GM19452 (cell line): ENCODE data around the gene PIGN.
"Not testable (repeated sequence)": the region's sequence is repeated elsewhere in the genome, so short reads cannot be mapped to it uniquely, and the experiment has no call there.

Experiments used
- ATAC-seq: cut with Tn5 transposase; IDR thresholded peaks from one replicate; pipeline ENCODE4 v1.9.1; 2021; ENCODE audit not compliant: unreplicated experiment

Gene PIGN

DNA sequence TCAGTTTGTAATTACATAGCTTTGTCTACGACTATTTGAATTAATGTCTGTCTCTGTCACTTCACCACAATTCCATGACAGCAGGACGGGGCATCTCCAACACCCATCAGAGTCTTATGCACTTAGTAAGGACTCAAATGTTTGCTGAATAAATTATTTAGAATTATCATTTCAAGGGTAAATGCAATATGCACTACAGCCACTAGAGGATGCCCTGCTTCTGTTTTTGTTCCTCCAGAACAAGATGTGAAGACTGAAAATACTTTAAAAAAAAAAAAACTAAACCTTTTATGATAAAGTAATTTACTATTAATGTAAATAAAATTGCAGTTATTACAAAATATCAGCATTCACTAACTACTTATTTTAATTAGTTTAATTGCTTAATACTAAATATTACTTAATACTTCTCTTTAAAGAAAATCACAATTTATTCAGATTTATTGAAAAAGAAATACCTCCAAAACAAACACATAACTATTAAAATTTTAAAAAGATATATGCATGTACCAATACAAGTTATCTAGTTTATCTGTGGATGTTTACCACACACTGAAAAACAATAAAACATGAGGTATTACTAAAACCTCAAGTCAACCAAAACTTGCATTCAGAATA lies 3.2 kb downstream of the PIGN start:
- ATAC-seq: no peak

DNA sequence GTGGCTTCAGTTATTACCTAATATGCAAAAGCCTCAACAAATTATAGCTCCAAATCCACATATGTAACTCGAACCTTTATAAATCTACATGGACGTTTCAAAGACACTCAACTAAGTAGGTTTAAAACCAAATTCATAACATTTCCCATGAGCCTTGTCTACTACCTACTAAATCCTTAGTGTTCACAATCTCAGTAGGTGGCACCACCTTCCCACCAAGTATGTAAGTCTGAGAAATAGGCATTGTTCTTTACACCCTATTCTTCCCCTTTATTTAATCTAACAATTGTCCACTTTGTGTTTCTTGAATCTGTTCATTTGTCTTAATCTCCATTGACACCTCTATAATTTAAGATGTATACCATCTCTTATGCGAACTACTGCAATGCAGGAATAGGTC lies 4.6 kb downstream of the PIGN start:
- ATAC-seq: no peak

DNA sequence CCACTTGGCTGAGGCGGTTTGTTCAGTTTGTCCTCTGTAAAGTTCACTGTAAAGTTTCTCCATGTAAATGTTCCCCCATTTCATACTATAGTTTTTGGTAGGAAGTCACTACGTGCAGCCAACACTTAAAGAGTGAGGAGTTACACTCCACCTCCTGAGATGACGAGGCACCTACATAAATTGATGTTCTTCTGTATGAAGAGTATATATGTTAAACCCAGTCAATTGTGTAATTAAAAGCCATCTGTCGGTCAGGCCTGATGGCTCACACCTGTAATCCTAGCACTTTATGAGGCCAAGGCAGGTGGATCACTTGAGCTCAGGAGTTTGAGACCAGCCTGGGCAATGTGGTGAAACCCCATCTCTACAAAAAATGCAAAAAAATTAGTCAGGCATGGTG lies 7.6 kb downstream of the PIGN start:
- no peak for ATAC-seq

DNA sequence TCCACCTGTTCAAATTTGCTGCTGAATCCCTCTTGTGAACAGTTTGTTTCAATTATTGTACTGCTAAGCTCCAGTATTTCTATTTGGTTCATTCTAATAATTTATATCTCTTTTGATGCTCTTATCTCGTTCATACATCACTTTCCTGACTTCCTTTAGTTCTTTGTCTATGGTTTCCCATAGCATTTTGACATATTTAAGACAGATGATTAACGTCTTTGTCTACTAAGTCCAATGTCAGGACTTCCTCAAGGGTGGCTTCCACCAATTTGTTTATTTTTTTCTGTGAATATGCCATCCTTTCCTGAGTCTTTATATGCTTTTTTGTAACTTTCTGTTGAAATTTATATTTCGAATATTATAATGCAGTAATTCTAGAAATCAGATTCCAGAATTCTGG lies 9.6 kb downstream of the PIGN start:
- no peak for ATAC-seq

DNA sequence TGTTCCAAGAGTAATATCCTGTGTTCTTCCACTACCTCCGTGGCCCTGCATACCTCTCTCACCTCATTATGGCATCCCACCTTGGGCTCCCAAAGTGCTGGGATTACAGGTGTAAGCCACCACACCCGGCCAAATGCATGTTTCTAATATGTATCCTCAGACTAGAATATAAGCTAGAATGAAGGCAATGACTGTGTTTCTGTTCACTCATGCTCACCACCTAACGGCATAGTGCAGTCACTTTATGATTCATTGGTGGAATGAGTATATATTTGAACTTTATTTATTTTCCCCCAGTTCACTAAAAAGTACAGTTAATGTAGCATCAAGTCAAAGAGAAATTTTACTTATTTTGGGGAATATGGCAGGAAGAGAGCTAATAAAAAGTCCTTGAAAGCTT lies 11.3 kb downstream of the PIGN start:
- no peak for ATAC-seq

DNA sequence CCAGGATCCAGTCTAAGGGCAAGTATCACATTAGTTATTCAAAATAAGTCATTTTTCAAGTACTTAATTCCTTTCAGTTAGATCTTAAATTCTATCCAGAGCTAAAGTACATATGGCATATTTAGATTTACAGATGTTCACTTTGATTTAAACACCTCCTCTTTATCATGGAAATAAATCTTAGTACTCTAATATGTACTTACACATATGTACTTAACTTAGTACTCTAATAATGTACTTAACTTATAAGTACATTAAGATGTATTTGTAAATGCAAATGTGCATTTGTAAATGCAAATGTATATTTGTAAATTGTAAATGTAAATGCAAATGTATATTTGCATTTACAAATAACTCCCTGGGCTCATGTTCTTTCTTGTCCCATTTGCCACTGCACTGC lies 14.6 kb downstream of the PIGN start:
- ATAC-seq: no peak

DNA sequence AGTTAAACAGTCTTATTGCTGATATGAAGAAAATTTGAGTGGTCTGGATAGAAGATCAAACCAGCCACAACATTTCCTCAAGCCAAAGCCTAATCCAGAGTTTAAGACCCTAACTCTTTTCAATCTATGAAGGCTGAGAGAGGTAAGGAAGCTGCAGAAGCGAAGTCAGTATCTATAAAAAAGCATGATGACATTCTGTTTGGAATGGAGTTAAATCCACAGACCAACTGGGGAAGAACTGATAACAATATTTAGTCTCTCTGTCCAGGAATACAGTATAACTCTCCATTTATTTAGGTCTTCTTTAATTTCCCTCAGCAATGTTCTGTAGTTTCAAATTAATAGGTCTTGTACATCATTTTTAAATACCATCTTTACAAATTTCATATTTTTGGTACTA lies 16.0 kb downstream of the PIGN start:
- no peak for ATAC-seq

DNA sequence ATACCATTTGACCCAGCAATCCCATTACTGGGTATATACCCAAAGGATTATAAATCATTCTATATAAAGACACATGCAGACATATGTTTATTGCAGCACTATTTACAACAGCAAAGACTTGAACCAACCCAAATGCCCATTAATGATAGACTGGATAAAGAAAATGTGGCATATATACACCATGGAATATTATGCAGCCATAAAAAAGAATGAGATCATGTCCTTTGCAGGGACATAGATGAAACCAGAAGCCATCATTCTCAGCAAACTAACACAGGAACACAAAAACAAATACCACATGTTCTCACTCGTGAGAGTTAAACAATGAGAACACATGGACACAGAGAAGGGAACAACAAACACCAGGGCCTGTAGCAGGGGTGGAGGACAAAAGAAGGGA lies 20.3 kb downstream of the PIGN start:
- ATAC-seq: not testable (repeated sequence)

DNA sequence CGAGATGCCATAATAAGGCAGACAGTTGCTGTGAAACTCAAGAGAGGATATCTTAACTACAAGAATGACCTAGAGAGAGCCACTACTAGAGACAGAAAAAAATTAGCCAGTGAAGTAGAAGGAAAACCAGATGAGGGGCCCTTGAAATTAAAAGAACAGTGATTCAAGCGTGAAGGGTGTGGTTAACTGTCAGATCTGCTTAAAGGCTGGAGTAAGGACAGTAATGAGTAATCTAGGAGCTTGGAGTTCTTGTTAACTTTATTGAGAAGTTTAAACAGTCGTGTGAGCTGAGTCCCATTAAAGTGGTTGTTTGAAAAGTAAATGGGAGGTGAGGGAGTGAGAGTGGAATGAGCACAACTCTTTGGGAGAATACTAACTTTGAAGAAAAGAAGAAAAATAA lies 21.3 kb downstream of the PIGN start:
- ATAC-seq: no peak

DNA sequence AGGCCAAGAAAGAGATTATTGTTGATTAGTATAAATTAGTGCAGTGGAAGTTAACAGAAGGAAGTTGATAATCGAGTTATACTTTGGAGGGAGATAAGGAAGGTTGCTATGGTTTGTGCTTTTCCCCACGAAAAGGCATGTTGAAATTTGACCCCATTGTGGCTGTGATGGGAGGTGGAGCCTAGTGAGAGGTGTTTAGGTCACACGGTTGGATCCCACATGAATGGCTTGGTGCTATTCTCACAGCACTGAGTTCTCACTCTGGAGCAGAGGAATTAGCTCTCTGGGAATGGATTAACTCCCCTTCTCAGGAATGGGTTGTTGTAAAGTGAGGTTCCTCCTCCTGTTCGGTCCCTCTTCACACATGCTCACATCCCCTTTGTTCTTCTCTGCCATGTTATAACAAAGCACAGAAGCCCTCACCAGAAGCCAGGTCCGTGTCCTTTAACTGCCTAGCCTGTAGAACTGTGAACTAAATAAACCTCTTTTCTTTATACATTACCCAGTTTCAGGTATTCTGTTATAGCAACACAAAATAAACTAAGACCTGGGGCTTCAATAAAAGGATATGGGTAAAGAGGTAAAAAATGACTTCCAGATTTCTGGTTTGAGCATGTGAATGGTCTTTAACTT lies 21.9 kb downstream of the PIGN start:
- ATAC-seq: no peak

DNA sequence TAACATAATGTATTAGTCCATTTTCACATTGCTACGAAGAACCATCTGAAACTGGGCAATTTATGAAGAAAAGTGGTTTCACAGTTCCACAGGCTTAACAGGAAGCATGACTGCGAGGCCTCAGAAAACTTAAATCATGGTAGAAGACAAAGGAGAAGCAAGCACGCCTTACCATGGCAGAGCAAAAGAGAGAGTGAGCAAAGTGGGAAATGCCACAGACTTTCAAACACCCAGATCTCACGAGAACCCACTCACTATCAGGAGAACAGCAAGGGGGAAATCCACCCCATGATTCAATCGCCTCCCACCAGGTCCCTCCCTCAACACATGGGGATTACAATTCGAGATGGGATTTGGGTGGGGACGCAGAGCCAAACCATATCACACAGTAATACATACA lies 22.5 kb downstream of the PIGN start:
- ATAC-seq: no peak

DNA sequence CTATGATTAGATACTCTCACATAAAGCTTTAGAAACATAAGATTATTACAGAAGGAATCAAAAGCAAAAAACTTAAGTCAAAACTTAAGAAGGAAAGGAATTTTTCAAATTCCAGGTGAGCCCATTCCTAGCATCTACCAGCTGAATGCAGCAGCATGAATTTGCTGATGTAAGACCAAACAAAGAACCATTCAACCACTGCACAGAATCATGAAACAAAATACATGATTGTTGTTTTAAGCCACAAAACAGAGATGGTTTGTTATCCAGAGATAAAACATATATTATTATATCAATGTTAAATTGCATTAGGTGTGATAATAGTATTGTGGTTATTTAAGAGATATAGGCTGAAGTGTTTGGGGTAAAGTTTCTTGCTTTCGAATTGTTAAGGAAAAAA lies 29.0 kb downstream of the PIGN start:
- no peak for ATAC-seq

DNA sequence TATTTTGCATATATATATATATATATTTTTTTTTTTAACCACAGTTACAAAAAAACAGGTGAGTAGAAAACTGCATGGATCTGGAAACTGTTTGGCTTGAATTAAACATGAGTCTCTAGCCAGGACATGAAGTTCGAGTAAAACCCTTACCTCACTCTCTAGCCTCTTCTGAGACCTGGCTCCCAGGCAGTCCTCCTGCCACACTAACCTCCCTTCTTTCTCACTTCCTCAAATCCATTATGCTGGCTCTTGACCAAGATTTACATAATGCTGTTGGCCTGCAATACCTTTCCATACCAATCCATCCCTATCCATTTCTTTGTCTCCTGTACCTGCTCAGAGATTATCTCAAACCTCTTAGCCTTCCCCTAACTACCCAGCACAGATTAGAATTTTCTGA lies 34.0 kb downstream of the PIGN start:
- peak; percentile 83 for ATAC-seq

DNA sequence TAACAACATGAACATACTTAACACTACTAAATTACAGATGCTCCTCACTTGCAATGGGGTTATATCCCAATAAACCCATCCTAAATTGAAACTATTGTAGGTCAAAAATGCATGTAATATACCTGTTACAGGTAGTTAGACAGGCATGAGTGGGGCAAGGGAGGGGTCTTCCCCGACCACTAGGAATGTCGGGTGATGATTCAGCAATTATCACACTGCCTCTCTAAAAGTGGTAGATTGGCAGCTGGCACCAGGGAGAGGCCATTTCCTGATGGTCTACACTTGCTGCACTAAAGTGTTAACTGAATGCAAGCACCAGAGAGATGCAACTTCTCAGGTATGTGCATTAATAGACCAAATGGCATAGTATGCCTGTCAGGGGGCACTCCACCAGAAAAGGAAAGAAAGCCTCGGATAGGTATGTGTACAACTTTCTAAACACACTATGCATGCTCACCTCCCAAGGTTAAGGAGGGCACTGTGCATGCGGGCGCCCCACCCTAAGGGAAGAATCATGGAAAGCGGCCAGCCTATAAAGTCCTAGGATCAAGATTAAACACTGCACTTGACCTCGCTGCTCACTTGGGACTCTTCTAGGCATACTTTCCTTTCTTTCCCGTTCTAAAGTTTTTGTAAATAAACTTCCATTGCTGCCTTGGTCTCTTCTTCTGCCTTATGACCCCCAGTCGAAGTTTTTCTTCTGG lies 35.6 kb downstream of the PIGN start:
- no peak for ATAC-seq

DNA sequence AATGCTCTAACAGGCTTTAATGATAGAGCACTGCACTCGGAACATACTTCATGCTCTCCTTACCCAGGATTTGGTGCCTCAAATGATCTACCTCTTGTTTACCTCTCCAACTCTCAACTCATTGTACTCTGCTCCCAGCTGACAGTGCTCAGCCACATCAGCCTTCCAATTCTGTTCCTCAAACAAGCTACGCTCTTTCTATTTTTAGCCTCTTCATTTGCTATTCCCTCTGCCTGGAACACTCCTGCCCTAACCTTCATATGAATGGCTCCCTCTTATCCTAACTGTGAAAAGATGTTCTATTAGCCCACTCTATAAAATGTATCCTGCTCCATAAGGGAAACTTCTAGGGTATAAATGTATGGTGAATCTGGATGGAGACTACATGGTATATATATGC lies 42.5 kb downstream of the PIGN start:
- ATAC-seq: no peak

DNA sequence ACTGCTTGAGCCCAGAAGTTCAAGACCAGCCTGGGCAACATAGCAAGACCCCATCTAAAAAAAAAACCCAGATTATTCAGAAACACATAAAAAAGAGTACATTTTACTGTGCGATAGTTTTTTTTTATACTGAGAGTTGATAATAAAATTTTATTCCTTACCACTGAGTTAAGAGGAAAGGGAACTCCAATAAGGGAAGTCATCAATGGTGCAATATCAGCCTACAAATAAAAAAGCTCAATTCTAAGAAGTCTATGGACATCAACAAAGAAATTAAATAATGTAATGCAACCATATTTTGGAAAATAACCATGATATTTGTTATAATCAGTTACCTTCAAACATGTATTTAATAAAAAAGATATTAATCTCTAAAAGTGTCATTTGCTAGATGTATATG lies 46.6 kb downstream of the PIGN start:
- no peak for ATAC-seq

DNA sequence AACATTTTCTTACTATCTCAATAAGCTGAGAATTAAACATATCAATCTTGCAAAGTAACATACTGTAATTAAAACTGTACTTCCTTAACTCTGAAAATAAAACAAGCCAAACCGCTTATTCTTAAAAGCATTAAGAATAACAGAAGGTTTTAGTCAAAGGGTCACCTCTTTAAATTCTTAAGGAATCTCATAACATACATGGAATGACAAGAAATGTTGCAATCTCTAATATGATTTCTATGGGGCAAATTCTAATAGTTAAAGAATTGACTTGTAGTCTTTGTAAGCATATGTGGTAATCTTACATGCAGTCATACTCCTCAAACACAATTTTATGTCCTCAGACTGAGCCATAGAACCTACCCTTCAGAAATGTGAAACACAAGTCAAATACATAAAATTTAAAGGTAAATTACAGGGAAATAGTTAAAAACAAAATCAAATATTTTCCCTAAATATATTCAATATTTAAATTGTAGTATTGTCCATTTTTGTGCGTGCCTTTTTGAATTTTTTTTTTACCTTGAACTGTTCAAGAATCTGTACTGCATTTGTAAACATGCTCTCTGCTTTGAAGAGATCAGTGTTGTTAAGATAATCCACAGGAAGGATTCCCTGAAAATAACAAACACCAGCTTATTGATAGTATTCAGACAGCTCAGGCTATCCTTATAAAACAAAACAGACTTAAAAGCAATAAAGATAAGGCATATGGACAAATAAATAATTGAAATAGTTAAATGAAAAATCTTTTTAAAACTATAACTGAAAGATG lies 48.2 kb downstream of the PIGN start:
- no peak for ATAC-seq

DNA sequence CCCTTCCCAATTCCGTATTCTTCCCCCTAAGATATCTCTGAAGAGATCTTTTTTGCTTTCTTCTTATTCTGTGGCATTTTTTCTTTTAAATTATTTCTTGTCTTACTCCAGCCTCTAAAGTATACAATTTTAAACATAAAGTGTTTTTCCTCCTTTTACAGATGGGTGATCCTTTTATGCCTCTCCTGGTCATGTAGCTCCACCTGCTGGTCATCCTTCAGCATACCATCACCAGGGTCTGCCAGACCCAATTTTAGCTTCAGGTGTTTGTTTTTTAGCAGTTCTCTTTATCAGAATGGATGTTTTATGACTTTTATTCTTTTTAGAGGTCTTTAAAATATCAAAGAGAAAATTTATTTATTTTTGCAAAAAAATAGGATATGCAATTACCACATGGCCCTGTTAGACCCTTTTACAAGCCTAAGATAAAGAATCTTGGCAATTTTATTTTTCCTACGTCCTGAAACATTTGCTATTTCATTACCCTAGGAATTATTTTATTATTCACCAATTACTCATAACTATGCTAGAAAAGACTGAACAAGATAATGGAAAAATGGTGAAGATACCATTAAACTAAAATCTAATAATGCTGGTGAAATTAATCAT lies 55.5 kb downstream of the PIGN start:
- ATAC-seq: peak; percentile 78

DNA sequence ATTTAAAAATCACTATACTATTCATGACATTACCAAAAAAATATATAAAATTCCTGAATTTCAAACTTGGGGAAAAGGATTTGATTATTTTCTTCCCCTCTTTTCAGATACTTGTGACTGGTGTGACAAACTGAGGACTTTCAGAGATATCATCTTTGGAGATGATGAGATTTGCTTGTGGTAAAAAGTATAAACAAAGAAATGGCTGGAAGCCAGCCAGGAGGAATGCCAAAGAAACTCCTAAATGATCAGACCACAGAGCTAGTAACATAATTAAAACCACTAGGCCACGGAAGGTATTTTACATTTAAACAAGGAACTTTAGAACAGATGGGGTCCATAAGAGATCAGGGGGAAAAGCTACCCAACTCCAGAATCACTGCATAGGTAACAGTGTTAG lies 58.7 kb downstream of the PIGN start:
- no peak for ATAC-seq

DNA sequence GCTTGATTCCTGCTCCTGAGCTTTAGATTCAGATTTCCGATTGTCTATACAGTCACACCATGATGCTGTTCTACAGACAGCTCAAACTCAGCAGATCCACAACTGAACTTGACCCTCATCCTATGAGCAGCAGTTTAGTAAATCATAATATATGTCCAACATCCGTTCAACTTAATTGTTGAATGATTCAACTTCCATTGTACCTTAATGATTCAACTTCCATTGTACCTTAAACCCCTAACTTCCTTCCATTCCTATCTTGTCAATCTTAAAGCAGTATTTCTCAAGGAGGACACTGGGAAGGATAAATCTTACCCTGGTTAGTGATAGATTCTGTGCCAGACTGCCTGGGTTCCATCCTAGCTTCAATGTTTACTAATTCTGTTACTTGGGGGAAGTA lies 60.1 kb downstream of the PIGN start:
- no peak for ATAC-seq

DNA sequence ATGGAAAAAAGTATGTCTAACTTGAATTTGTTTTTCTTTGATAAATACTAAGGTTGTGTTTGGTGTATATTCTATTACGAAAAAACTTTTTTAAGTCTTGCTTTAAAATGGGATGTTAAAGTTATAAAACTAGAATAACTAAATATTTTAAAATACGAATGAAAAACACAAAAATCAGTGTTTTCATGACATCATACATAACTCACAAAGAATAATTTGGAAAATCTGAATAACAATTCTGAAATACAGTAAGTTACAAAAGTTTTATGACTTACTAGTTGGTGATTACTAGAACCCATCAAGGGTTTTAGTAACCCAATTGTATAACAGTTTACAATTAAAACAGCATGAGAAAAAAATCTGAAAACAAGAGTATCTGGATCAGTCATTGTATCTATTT lies 61.2 kb downstream of the PIGN start:
- ATAC-seq: no peak

DNA sequence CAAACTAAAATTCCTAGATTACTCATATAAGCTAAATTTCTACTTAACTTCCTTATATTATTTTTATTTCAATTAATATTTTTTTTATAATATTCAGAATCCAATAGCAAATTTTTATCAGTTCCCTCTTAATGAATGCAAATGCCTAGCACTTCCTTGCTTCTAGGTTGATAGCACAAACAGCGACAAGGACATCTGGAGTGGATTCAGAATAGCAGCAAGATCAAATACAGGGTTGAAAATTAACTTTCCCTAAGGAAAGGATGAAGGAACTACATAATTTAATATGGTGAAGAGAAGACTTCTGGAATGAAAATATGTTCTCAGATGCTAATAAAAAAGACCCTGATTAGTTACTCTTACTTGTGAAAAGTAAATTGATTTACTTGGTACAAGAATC lies 64.5 kb downstream of the PIGN start:
- no peak for ATAC-seq
